OCI-M1 (cell line): ENCODE measurements around the gene LRRC4C.

ENCODE experiments used
- DNase-seq: peaks from one replicate; lab custom pipeline; 2025; lab: John Stamatoyannopoulos, UW

The LRRC4C gene

GRCh38 chr11:41250408-41250935, 209.0 kb downstream of the LRRC4C start:
- no peak for DNase-seq

- DNase-seq = no peak
These were observed 211.8 kb downstream of the LRRC4C start for GRCh38 chr11:41247621-41248020.

- DNase-seq = no peak
These were observed 213.1 kb downstream of the LRRC4C start for GRCh38 chr11:41246399-41246745.

GRCh38 chr11:41245704-41246398, 213.6 kb downstream of the LRRC4C start:
- DNase-seq = no peak

- no peak for DNase-seq
These were observed 214.3 kb downstream of the LRRC4C start for GRCh38 chr11:41245184-41245583.

- DNase-seq = no peak
These were observed 222.1 kb downstream of the LRRC4C start for GRCh38 chr11:41237382-41237781.

GRCh38 chr11:41235668-41236067, 223.8 kb downstream of the LRRC4C start:
- DNase-seq = no peak

GRCh38 chr11:41225856-41226633, 233.4 kb downstream of the LRRC4C start:
- DNase-seq = no peak

GRCh38 chr11:41222236-41222635, 237.2 kb downstream of the LRRC4C start:
- DNase-seq = no peak

GRCh38 chr11:41206388-41206787, 253.1 kb downstream of the LRRC4C start:
- DNase-seq = no peak

- peak; percentile 73 for DNase-seq
These were observed 258.3 kb downstream of the LRRC4C start for GRCh38 chr11:41201156-41201555.

GRCh38 chr11:41190437-41191082, 268.9 kb downstream of the LRRC4C start:
- DNase-seq = no peak

- no peak for DNase-seq
These were observed 269.6 kb downstream of the LRRC4C start for GRCh38 chr11:41189701-41190436.

GRCh38 chr11:41177791-41178190, 281.7 kb downstream of the LRRC4C start:
- DNase-seq = no peak

- DNase-seq = no peak
These were observed 284.0 kb downstream of the LRRC4C start for GRCh38 chr11:41175304-41175972.

GRCh38 chr11:41146326-41146725, 313.1 kb downstream of the LRRC4C start:
- no peak for DNase-seq

GRCh38 chr11:41145420-41145819, 314.0 kb downstream of the LRRC4C start:
- no peak for DNase-seq

- DNase-seq = no peak
These were observed 324.5 kb downstream of the LRRC4C start for GRCh38 chr11:41134971-41135370.

GRCh38 chr11:41133023-41133422, 326.4 kb downstream of the LRRC4C start:
- DNase-seq = no peak

- DNase-seq = no peak
These were observed 337.9 kb downstream of the LRRC4C start for GRCh38 chr11:41121600-41121999.

GRCh38 chr11:41119484-41119883, 340.0 kb downstream of the LRRC4C start:
- no peak for DNase-seq

- DNase-seq = no peak
These were observed 340.9 kb downstream of the LRRC4C start for GRCh38 chr11:41118521-41118920.
